NCI-H748 (cell line): ENCODE results near the gene SLC11A1.

Experiments
- DNase-seq: peaks from one replicate; lab custom pipeline; 2025; ENCODE audit not compliant: unreplicated experiment; lab: John Stamatoyannopoulos, UW

SLC11A1 gene

GRCh38 chr2:218366621-218367414 is 15.3 kb upstream of the SLC11A1 start:
- DNase-seq = no peak

GRCh38 chr2:218367415-218368149 is 14.5 kb upstream of the SLC11A1 start:
- no peak for DNase-seq

- DNase-seq = no peak
Observed at GRCh38 chr2:218368150-218368528, 13.9 kb upstream of the SLC11A1 start.

GRCh38 chr2:218368621-218369153 is 13.4 kb upstream of the SLC11A1 start:
- peak; percentile 67 for DNase-seq

GRCh38 chr2:218369330-218369729 is 12.7 kb upstream of the SLC11A1 start:
- DNase-seq = peak; percentile 55

GRCh38 chr2:218370410-218371063 is 11.5 kb upstream of the SLC11A1 start:
- DNase-seq = no peak

- DNase-seq = no peak
Observed at GRCh38 chr2:218371983-218372350, 10.1 kb upstream of the SLC11A1 start.

GRCh38 chr2:218374795-218375194 is 7.3 kb upstream of the SLC11A1 start:
- DNase-seq = no peak

- DNase-seq = no peak
Observed at GRCh38 chr2:218375212-218375611, 6.9 kb upstream of the SLC11A1 start.

GRCh38 chr2:218378053-218378452 is 4.0 kb upstream of the SLC11A1 start:
- DNase-seq = no peak

GRCh38 chr2:218382785-218383184 is 712 bp downstream of the SLC11A1 start:
- no peak for DNase-seq

GRCh38 chr2:218383892-218384519 is 1.9 kb downstream of the SLC11A1 start:
- DNase-seq = no peak

- no peak for DNase-seq
Observed at GRCh38 chr2:218384975-218385374, 2.9 kb downstream of the SLC11A1 start.

- DNase-seq = no peak
Observed at GRCh38 chr2:218386505-218387368, 4.7 kb downstream of the SLC11A1 start.

- peak; percentile 82 for DNase-seq
Observed at GRCh38 chr2:218387369-218388194, 5.5 kb downstream of the SLC11A1 start.

- no peak for DNase-seq
Observed at GRCh38 chr2:218389333-218390150, 7.5 kb downstream of the SLC11A1 start.

- no peak for DNase-seq
Observed at GRCh38 chr2:218391202-218391601, 9.1 kb downstream of the SLC11A1 start.

- no peak for DNase-seq
Observed at GRCh38 chr2:218392459-218392858, 10.4 kb downstream of the SLC11A1 start.
